CD4-positive, alpha-beta T cell (primary cell): ENCODE results near the gene GSK3B. TPM values are rescaled to one million over a fixed set of nuclear protein-coding genes. Genes with fewer than 3 reads are reported as not detected.
A peak's percentile ranks its signal among the peaks of the same experiment; 100 is the strongest.

Experiments used
- ATAC-seq: fragments of 200-7000 bp; cut with Tn5 transposase; one replicate; pipeline ENCODE4 v1.10.0; 2022; ENCODE audit warnings: mild to moderate bottlenecking; ENCODE audit not compliant: poor library complexity
- CTCF ChIA-PET: fragments of 350-600 bp; sonication (Branson Sonifier 250); formaldehyde crosslinking; loops from one replicate; lab custom pipeline; 2021; ENCODE audit warnings: antibody characterized with exemption, inconsistent platforms; lab: Charles Lee
- POLR2A ChIA-PET: fragments of 350-600 bp; sonication (Branson Sonifier 250); formaldehyde crosslinking; loops from one replicate; lab custom pipeline; 2021; ENCODE audit warnings: antibody characterized with exemption, inconsistent platforms; lab: Charles Lee
- DNase-seq, 14 experiments: peaks; one replicate each; pipeline ENCODE4 v3.0.0-alpha.2; 2013 to 2020; ENCODE audit warnings: mixed read lengths in 2 of 14
- H3K27ac ChIP-seq, 2 donors: one replicate each; pipeline versions ENCODE4 v1.5.1 to v1.7.0; 2013; ENCODE audit warnings: low read length in 2 of 2, low read depth in 1 of 2, mild to moderate bottlenecking in 1 of 2
- H3K27me3 ChIP-seq, 2 experiments: 1 replicate in 1 of 2; 2 replicates in 1 of 2; pipeline versions ENCODE4 v1.6.1 to v1.7.0; 2013; ENCODE audit warnings: low read length in 2 of 2, control low read depth in 1 of 2, mild to moderate bottlenecking in 1 of 2, moderate library complexity in 1 of 2; ENCODE audit not compliant: insufficient read depth in 2 of 2, control insufficient read depth in 1 of 2
- H3K36me3 ChIP-seq: one replicate; pipeline ENCODE4 v1.6.1; 2013; ENCODE audit warnings: low read length, control low read depth; ENCODE audit not compliant: insufficient read depth
- H3K4me1 ChIP-seq: one replicate; pipeline ENCODE4 v1.6.1; 2013; ENCODE audit warnings: low read length, control low read depth; ENCODE audit not compliant: insufficient read depth
- H3K4me3 ChIP-seq: one replicate; pipeline ENCODE4 v1.5.1; 2013; ENCODE audit warnings: mild to moderate bottlenecking, low read length, moderate library complexity
- H3K9me3 ChIP-seq, 2 experiments: 1 replicate in 1 of 2; 2 replicates in 1 of 2; pipeline versions ENCODE4 v1.6.1 to v1.7.0; 2013; ENCODE audit warnings: low read length in 2 of 2, mild to moderate bottlenecking in 2 of 2, control low read depth in 1 of 2, moderate library complexity in 1 of 2; ENCODE audit not compliant: control insufficient read depth in 1 of 2, insufficient read depth in 1 of 2
- H3K27ac Mint-ChIP-seq: one replicate; pipeline ENCODE4 v1.8.0; 2020; ENCODE audit warnings: mixed read lengths
- H3K27me3 Mint-ChIP-seq: one replicate; pipeline ENCODE4 v1.8.0; 2021; ENCODE audit warnings: mixed read lengths
- H3K36me3 Mint-ChIP-seq: one replicate; pipeline ENCODE4 v1.8.0; 2021; ENCODE audit warnings: low read depth, mixed read lengths
- H3K4me1 Mint-ChIP-seq: one replicate; pipeline ENCODE4 v1.8.0; 2021; ENCODE audit warnings: low read depth, mixed read lengths
- H3K4me3 Mint-ChIP-seq: one replicate; pipeline ENCODE4 v1.8.0; 2020; ENCODE audit warnings: mild to moderate bottlenecking, mixed read lengths
- H3K9me3 Mint-ChIP-seq: one replicate; pipeline ENCODE4 v1.8.0; 2020; ENCODE audit warnings: mixed read lengths
- intact Hi-C, 2 experiments: fragments of 100-400 bp; cut with DNase I in 1 of 2; cut with micrococcal nuclease in 1 of 2; formaldehyde crosslinking; loops; one replicate each; pipeline versions ENCODE4 v1.15.1 to v1.9.0; 2023 to 2025; cut with DNase I, micrococcal nuclease
- total RNA-seq, 174 experiments: library from RNA in 2 of 174; stranded (reverse) in 2 of 174; gene quantifications; one replicate each; pipeline ENCODE4 v1.2.3 and lab custom pipeline; 2021 to 2026
- TF ChIP-seq, protein P1 (sequence below): fragments of 200-600 bp; IDR thresholded peaks from one replicate; pipeline ENCODE4 v1.8.0; 2022; ENCODE audit warnings: antibody characterized with exemption, mild to moderate bottlenecking

GSK3B gene
- total RNA-seq, 2 experiments from 2014 or later = 27.9 to 29.1 TPM

DNA sequence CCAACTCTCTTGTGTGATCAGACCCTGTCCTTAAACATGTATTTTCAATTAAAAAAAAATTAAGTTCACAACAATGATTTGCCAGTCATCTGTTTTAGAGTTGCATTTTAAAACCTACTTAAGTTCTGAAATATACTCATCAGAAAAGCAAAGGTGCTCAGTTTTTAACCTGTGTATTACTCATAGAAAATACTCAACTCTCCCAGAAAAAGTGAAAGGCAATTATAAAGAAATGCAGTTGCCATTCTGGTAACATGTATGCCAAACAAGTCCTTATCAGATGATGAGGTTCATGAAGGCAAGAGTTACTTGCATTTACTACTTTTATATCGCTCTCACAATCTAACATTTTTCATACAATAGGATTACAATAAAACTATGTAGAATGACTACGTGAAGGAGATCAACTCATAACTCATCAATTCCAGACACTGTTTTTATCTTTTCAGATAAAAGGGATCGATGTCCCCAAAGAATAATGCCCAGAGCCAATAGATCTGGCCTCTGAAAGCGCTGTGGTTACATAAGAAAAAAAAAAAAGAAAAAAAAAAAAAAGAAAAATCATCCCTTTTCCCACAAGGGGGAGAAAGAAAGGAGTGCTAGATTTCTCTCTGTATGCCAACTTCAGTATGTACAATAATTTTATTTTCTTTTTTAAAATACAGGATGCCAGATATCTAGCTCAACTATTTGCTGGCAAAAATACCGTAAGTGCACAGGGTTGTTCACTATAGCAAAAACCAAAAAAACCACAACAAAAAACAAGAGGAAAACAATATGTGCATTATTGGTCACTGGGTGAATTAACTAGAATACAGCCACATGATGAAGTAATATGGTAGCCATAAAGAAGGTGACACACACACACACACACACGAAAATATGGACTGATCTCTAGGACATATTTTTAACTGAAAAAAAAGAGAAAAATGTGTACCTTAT lies 175.0 kb downstream of the GSK3B start:
- Mint-ChIP-seq H3K27ac (no peak overlapping the region), H3K4me1 (peaks cover 24% of the 10 kb centered on the region), H3K27me3 (no peaks in the 10 kb centered on the region), H3K9me3 (peaks cover 4% of the 10 kb centered on the region), H3K4me3 (no peak overlapping the region), H3K36me3 (peaks cover 54% of the 10 kb centered on the region)
- H3K36me3 ChIP-seq = peaks cover 3% of the 10 kb centered on the region
- ATAC-seq = no peak
- no peak overlapping the region for H3K4me3 ChIP-seq
- H3K27ac ChIP-seq = no peak overlapping the region
- no peaks in the 10 kb centered on the region for H3K27me3 ChIP-seq
- no peaks in the 10 kb centered on the region for H3K4me1 ChIP-seq
- POLR2A ChIA-PET = interaction anchor here (0.5 to 1.3 kb wide), 2 partner anchors 176 to 228 kb away, joined by 3 read pairs; no protein-coding TSS in a partner anchor
- TF ChIP-seq, protein P1, sequence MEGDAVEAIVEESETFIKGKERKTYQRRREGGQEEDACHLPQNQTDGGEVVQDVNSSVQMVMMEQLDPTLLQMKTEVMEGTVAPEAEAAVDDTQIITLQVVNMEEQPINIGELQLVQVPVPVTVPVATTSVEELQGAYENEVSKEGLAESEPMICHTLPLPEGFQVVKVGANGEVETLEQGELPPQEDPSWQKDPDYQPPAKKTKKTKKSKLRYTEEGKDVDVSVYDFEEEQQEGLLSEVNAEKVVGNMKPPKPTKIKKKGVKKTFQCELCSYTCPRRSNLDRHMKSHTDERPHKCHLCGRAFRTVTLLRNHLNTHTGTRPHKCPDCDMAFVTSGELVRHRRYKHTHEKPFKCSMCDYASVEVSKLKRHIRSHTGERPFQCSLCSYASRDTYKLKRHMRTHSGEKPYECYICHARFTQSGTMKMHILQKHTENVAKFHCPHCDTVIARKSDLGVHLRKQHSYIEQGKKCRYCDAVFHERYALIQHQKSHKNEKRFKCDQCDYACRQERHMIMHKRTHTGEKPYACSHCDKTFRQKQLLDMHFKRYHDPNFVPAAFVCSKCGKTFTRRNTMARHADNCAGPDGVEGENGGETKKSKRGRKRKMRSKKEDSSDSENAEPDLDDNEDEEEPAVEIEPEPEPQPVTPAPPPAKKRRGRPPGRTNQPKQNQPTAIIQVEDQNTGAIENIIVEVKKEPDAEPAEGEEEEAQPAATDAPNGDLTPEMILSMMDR = no peak
- intact Hi-C loops = loop anchor here in 1 of 2 experiments (10.0 kb wide), 1 partner anchor 46 kb away; no protein-coding TSS in a partner anchor
- H3K9me3 ChIP-seq = no peaks in the 10 kb centered on the region
- no peak for DNase-seq
- CTCF ChIA-PET = interaction anchor here (0.7 to 1.2 kb wide), 2 partner anchors 13 to 18 kb away, joined by 3 to 4 read pairs; no protein-coding TSS in a partner anchor

DNA sequence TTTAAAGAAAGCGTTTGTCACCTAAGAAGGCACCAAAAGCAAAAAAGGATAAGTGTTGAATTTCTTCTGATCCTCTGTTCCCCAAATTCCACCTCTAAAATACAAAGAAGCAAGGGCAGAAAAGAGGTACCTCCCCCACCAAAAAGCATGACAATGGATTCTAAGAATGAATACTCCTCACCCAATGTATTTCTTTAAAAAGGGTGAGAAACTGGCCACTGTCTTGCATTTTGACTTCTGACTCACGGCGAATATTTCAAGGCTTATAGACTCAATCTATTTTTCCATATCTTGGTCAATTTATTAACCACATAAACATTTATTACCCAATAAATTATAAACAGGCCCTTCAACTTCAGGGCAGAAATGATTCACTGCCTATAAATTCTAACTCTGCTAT lies 181.2 kb downstream of the GSK3B start:
- ATAC-seq = no peak
- Mint-ChIP-seq H3K27me3 (no peaks in the 10 kb centered on the region), H3K36me3 (peaks cover 62% of the 10 kb centered on the region), H3K27ac (no peak overlapping the region), H3K4me3 (no peak overlapping the region), H3K9me3 (no peaks in the 10 kb centered on the region), H3K4me1 (peaks cover 34% of the 10 kb centered on the region)
- H3K4me1 ChIP-seq = peaks cover 2% of the 10 kb centered on the region
- DNase-seq = no peak
- CTCF ChIA-PET = no interaction called here
- H3K9me3 ChIP-seq = no peaks in the 10 kb centered on the region
- POLR2A ChIA-PET = no interaction called here
- TF ChIP-seq, protein P1 = no peak
- no peak overlapping the region for H3K27ac ChIP-seq
- intact Hi-C loops = loop anchor here in 1 of 2 experiments (10.0 kb wide), 1 partner anchor 52 kb away; no protein-coding TSS in a partner anchor
- no peaks in the 10 kb centered on the region for H3K27me3 ChIP-seq
- H3K36me3 ChIP-seq = peaks cover 9% of the 10 kb centered on the region
- H3K4me3 ChIP-seq = no peak overlapping the region

DNA sequence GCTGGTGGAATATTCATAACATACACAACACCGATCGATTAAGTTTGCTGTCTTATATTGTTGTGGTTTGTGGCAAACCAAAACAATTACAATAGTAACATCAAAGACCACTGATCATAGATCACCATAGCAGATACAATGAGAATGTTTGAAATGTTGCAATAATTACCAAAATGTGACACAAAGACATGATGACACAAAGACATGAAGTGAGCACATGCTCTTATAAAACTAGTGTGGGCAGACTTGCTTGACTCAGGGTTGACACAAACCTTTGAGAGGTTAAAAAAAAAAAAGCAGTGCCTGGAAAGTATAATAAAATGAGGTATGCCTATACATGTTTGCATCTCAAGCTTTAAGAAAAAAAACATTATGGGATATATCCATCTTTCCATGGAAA lies 182.0 kb downstream of the GSK3B start:
- H3K27ac Mint-ChIP-seq = peak overlapping the region; percentile 23
- DNase-seq (no peak), ATAC-seq (no peak)
- no peaks in the 10 kb centered on the region for H3K9me3 Mint-ChIP-seq
- ChIA-PET POLR2A (interaction anchor here (0.7 kb wide), 1 partner anchor 21 kb away, joined by 3 read pairs; no protein-coding TSS in a partner anchor), CTCF (interaction anchor here (1.7 kb wide), 1 partner anchor 21 kb away, joined by 3 read pairs; no protein-coding TSS in a partner anchor)
- Histone ChIP-seq H3K27me3 (no peaks in the 10 kb centered on the region), H3K27ac (no peak overlapping the region), H3K9me3 (no peaks in the 10 kb centered on the region), H3K4me1 (peaks cover 2% of the 10 kb centered on the region), H3K36me3 (peaks cover 9% of the 10 kb centered on the region), H3K4me3 (no peak overlapping the region)
- TF ChIP-seq, protein P1 = no peak
- H3K36me3 Mint-ChIP-seq = peaks cover 67% of the 10 kb centered on the region
- intact Hi-C loops = loop anchor here in 1 of 2 experiments (10.0 kb wide), 1 partner anchor 53 kb away; no protein-coding TSS in a partner anchor
- peak overlapping the region; percentile 51 for H3K4me3 Mint-ChIP-seq
- peaks cover 34% of the 10 kb centered on the region for H3K4me1 Mint-ChIP-seq
- H3K27me3 Mint-ChIP-seq = no peaks in the 10 kb centered on the region
